ENCODE results near the gene RAET1G.

The RAET1G gene

DNA sequence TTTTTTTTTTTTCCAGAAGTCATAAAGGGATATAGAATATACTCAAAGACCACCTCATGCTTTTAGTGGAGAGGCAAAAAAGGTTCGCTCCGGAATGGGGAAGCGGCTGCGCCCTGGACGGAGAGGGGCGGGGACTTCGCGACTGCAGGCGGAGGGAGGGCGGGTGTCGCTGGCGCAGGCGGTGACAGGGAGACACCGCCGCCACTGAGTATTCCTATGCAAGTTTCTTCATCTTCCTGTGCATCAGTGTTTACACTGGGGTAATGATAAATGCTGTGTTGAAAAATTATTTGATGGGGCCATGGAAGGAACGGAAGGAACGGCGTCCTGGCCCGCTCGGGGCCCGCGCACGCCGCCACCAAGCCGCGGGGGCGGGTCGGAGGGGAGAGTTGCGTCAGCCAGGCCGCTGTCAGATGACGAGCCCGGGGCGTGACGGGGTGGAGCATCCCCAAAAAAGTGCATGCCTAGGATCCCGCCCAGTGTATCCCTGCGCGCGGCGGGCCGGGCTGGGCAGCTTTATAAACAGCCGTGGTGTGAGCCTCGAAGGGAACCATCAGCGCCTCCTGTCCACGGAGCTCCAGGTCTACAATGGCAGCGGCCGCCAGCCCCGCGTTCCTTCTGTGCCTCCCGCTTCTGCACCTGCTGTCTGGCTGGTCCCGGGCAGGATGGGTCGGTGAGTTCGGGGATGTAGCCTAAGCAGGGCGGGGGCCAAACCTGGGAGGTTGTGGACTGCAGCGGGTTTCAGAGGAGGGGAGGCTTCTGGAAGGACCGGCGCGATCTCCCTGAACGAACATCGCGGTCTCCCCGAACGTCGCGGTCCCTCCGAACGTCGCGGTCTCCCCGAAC is 40.8 kb upstream of the RAET1G start, which contains the start of gene ULBP1:
ULBP1 (plus strand) TSS at position 482 of the 846 bp plus-strand sequence; CDS start at position 589, 107 bp downstream.
- Histone ChIP-seq H3K4me3 (ENCODE audit: low read length in 2 of 2) (peak within 1 kb of the TSS; percentile 50 to 83), H2AFZ (ENCODE audit: low read length) (peak within 1 kb of the TSS; percentile 96), H3K36me3 (replicated peaks in 1 of 2; ENCODE audit: control insufficient read depth in 2 of 2, insufficient read depth in 2 of 2, low read length in 2 of 2) (no peaks in the 10 kb centered on the region), H3K23ac (ENCODE audit: low read depth, low read length, poor library complexity) (peak within 1 kb of the TSS; percentile 94), H2BK5ac (ENCODE audit: low read length) (peak within 1 kb of the TSS; percentile 56), H3K18ac (ENCODE audit: low read length) (peak within 1 kb of the TSS; percentile 92), H4K91ac (ENCODE audit: low read depth, low read length, poor library complexity) (no peak within 1 kb of the TSS), H3K27ac (replicated peaks; ENCODE audit: low read length) (no peak within 1 kb of the TSS), H3K4me1 (ENCODE audit: control insufficient read depth in 2 of 2, insufficient read depth in 1 of 2, low read depth in 1 of 2, low read length in 2 of 2) (peaks cover 8 to 10% of the 10 kb centered on the region in 2 donors), H4K8ac (ENCODE audit: low read depth, low read length) (no peak within 1 kb of the TSS), H3K27me3 (ENCODE audit: control insufficient read depth in 3 of 3, insufficient read depth in 3 of 3, low read depth in 1 of 3, low read length in 3 of 3) (peaks cover 15 to 97% (median 61%) of the 10 kb centered on the region in 3 experiments), H3K9ac (ENCODE audit: low read depth, low read length, poor library complexity) (peak within 1 kb of the TSS; percentile 88), H3K9me3 (replicated peaks in 1 of 2; ENCODE audit: control insufficient read depth in 2 of 2, insufficient read depth in 1 of 2, low read depth in 1 of 2, low read length in 2 of 2) (no peaks in the 10 kb centered on the region), H3K14ac (ENCODE audit: low read length) (peak within 1 kb of the TSS; percentile 74), H3K4me2 (ENCODE audit: insufficient read depth, low read length, poor library complexity, severe bottlenecking) (peak within 1 kb of the TSS; percentile 90), H2BK120ac (ENCODE audit: low read depth, low read length) (peak within 1 kb of the TSS; percentile 16), H2AK5ac (ENCODE audit: low read depth, low read length) (peak within 1 kb of the TSS; percentile 67), H2BK15ac (ENCODE audit: low read length) (peak within 1 kb of the TSS; percentile 84), H2BK12ac (ENCODE audit: low read length) (peak within 1 kb of the TSS; percentile 98), H3K79me1 (ENCODE audit: low read depth, low read length) (no peaks in the 10 kb centered on the region), H3K4ac (ENCODE audit: low read length) (no peak within 1 kb of the TSS)
- peak; percentile 87 for DNase-seq (ENCODE audit: low spot score)
- WGBS, 2 donors (ENCODE audit: extremely low coverage in 2 of 2, insufficient read length in 2 of 2, insufficient replicate concordance in 1 of 2), result no CpG with 5 or more reads among the region's 69 CpGs

- no peak overlapping the region for H4K91ac ChIP-seq (ENCODE audit: low read depth, low read length, poor library complexity)
- H4K8ac ChIP-seq (ENCODE audit: low read depth, low read length), result no peak overlapping the region
- peak overlapping the region; percentile 4 for H2BK12ac ChIP-seq (ENCODE audit: low read length)
- peak overlapping the region; percentile 90 for H3K4me2 ChIP-seq (ENCODE audit: insufficient read depth, low read length, poor library complexity, severe bottlenecking)
- H2AFZ ChIP-seq (ENCODE audit: low read length), result peak overlapping the region; percentile 96
- no peak overlapping the region for H2BK5ac ChIP-seq (ENCODE audit: low read length)
- H3K18ac ChIP-seq (ENCODE audit: low read length), result peak overlapping the region; percentile 66
- no peak overlapping the region for H3K27ac ChIP-seq (replicated peaks; ENCODE audit: low read length)
- peaks cover 15 to 94% (median 58%) of the 10 kb centered on the region in 3 experiments for H3K27me3 ChIP-seq (ENCODE audit: control insufficient read depth in 3 of 3, insufficient read depth in 3 of 3, low read depth in 1 of 3, low read length in 3 of 3)
- H3K79me1 ChIP-seq (ENCODE audit: low read depth, low read length), result no peaks in the 10 kb centered on the region
- H3K14ac ChIP-seq (ENCODE audit: low read length), result no peak overlapping the region
- peaks cover 8 to 10% of the 10 kb centered on the region in 2 donors for H3K4me1 ChIP-seq (ENCODE audit: control insufficient read depth in 2 of 2, insufficient read depth in 1 of 2, low read depth in 1 of 2, low read length in 2 of 2)
- H2BK15ac ChIP-seq (ENCODE audit: low read length), result peak overlapping the region; percentile 84
- H2AK5ac ChIP-seq (ENCODE audit: low read depth, low read length), result peak overlapping the region; percentile 67
- H3K23ac ChIP-seq (ENCODE audit: low read depth, low read length, poor library complexity), result no peak overlapping the region
- H3K4ac ChIP-seq (ENCODE audit: low read length), result no peak overlapping the region
- no peak overlapping the region for H3K9ac ChIP-seq (ENCODE audit: low read depth, low read length, poor library complexity)
- WGBS, 2 donors (ENCODE audit: extremely low coverage in 2 of 2, insufficient read length in 2 of 2, insufficient replicate concordance in 1 of 2), result no CpG with 5 or more reads among the region's 8 CpGs
- peak overlapping the region; percentile 50 to 83 for H3K4me3 ChIP-seq (ENCODE audit: low read length in 2 of 2)
- H2BK120ac ChIP-seq (ENCODE audit: low read depth, low read length), result no peak overlapping the region
- no peaks in the 10 kb centered on the region for H3K36me3 ChIP-seq (replicated peaks in 1 of 2; ENCODE audit: control insufficient read depth in 2 of 2, insufficient read depth in 2 of 2, low read length in 2 of 2)
- no peak for DNase-seq (ENCODE audit: low spot score)
- no peaks in the 10 kb centered on the region for H3K9me3 ChIP-seq (replicated peaks in 1 of 2; ENCODE audit: control insufficient read depth in 2 of 2, insufficient read depth in 1 of 2, low read depth in 1 of 2, low read length in 2 of 2)
Observed at GRCh38 chr6:149963212-149963461, 40.2 kb upstream of the RAET1G start.

DNA sequence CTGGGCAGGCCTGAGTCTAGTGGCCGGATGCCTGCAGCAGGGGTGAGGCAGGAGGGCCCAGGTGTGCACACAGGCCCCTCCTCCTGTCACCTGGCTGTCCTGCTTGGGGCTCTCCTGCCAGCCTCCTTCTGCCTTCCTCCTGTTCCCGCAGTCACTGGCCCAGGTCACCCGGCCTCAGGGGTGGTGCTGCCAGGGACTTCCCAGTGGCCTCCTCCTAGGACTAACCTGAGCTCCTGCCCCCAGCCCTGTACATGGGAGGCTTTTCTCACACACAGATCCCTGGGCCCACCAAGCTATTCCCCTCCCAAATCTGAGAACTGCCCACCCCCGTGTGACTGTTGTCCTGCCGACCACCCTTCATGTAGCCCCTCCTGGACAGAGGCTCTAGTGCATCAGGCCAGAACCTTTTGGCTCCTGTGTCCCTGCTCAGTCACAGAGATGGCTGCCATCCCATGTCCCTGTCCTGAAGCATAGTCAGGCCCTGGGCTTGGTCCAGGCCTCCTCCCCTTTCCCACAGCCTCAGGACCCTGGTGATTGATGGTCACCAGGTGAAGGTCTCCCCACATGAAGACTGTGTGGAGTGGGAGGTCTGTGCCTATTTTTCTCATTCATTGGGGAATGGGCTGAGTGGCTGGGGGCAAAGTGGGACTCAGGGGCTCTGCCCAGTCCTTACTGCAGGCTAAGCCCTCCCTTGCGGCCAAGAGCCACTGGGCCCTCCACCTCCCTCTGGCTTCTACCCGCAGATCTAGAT is 39.7 kb upstream of the RAET1G start:
- Histone ChIP-seq H3K4me1 (ENCODE audit: control insufficient read depth in 2 of 2, insufficient read depth in 1 of 2, low read depth in 1 of 2, low read length in 2 of 2) (peaks cover 8 to 10% of the 10 kb centered on the region in 2 donors), H4K8ac (ENCODE audit: low read depth, low read length) (no peak overlapping the region), H3K79me1 (ENCODE audit: low read depth, low read length) (no peaks in the 10 kb centered on the region), H4K91ac (ENCODE audit: low read depth, low read length, poor library complexity) (no peak overlapping the region), H3K4me2 (ENCODE audit: insufficient read depth, low read length, poor library complexity, severe bottlenecking) (no peak overlapping the region), H3K4me3 (ENCODE audit: low read length in 2 of 2) (peak overlapping the region; percentile 45 to 50), H3K9me3 (replicated peaks in 1 of 2; ENCODE audit: control insufficient read depth in 2 of 2, insufficient read depth in 1 of 2, low read depth in 1 of 2, low read length in 2 of 2) (no peaks in the 10 kb centered on the region), H2BK15ac (ENCODE audit: low read length) (peak overlapping the region; percentile 84), H3K27me3 (ENCODE audit: control insufficient read depth in 3 of 3, insufficient read depth in 3 of 3, low read depth in 1 of 3, low read length in 3 of 3) (peaks cover 15 to 95% (median 59%) of the 10 kb centered on the region in 3 experiments), H2BK120ac (ENCODE audit: low read depth, low read length) (no peak overlapping the region), H3K18ac (ENCODE audit: low read length) (peak overlapping the region; percentile 66), H3K23ac (ENCODE audit: low read depth, low read length, poor library complexity) (no peak overlapping the region), H2BK5ac (ENCODE audit: low read length) (no peak overlapping the region), H3K14ac (ENCODE audit: low read length) (no peak overlapping the region), H3K36me3 (replicated peaks in 1 of 2; ENCODE audit: control insufficient read depth in 2 of 2, insufficient read depth in 2 of 2, low read length in 2 of 2) (no peaks in the 10 kb centered on the region), H2BK12ac (ENCODE audit: low read length) (peak overlapping the region; percentile 4), H3K27ac (replicated peaks; ENCODE audit: low read length) (no peak overlapping the region), H2AFZ (ENCODE audit: low read length) (peak overlapping the region; percentile 96), H3K9ac (ENCODE audit: low read depth, low read length, poor library complexity) (no peak overlapping the region), H3K4ac (ENCODE audit: low read length) (no peak overlapping the region), H2AK5ac (ENCODE audit: low read depth, low read length) (peak overlapping the region; percentile 67)
- DNase-seq (ENCODE audit: low spot score), result no peak
- no CpG with 5 or more reads among the region's 7 CpGs for WGBS, 2 donors (ENCODE audit: extremely low coverage in 2 of 2, insufficient read length in 2 of 2, insufficient replicate concordance in 1 of 2)
